Astrocyte (in vitro differentiated cells and primary cell): ENCODE data around the gene ALLC. TPM values are rescaled to one million over a fixed set of nuclear protein-coding genes. Genes with fewer than 3 reads are reported as not detected.
A peak's percentile ranks its signal among the peaks of the same experiment; 100 is the strongest.

Experiments
- DNase-seq: peaks from one replicate; pipeline ENCODE4 v3.0.0-alpha.2; 2010; ENCODE audit warnings: low read depth
- FAIRE-seq: peaks from 2 replicates; lab custom pipeline; 2011; peaks lifted over from hg19 to GRCh38; lab: Jason Lieb, UNC
- H2AFZ ChIP-seq: 2 replicates; pipeline ENCODE4 v1.6.0; 2012; ENCODE audit warnings: low read depth, low read length, inconsistent platforms
- H3K27ac ChIP-seq: 2 replicates; pipeline ENCODE4 v1.5.1; 2011; ENCODE audit warnings: low read depth, low read length, inconsistent platforms
- H3K27me3 ChIP-seq: 2 replicates; pipeline ENCODE4 v1.6.0; 2011; ENCODE audit warnings: low read length, inconsistent platforms; ENCODE audit not compliant: insufficient read depth
- H3K36me3 ChIP-seq: 2 replicates; pipeline ENCODE4 v1.5.1; 2011; ENCODE audit warnings: low read length, inconsistent platforms; ENCODE audit not compliant: insufficient read depth
- H3K4me1 ChIP-seq: 2 replicates; pipeline ENCODE4 v1.5.1; 2011; ENCODE audit warnings: low read length, inconsistent platforms; ENCODE audit not compliant: insufficient read depth
- H3K4me2 ChIP-seq: 2 replicates; pipeline ENCODE4 v1.6.0; 2012; ENCODE audit warnings: low read length, inconsistent platforms
- H3K4me3 ChIP-seq: 2 replicates; pipeline ENCODE4 v1.5.1; 2011; ENCODE audit warnings: low read depth, mild to moderate bottlenecking, low read length, inconsistent platforms; ENCODE audit not compliant: insufficient read depth
- H3K79me2 ChIP-seq: 2 replicates; pipeline ENCODE4 v1.6.0; 2012; ENCODE audit warnings: mild to moderate bottlenecking, low read length, inconsistent platforms; ENCODE audit not compliant: insufficient read depth
- H3K9ac ChIP-seq: 2 replicates; pipeline ENCODE4 v1.6.0; 2012; ENCODE audit warnings: mild to moderate bottlenecking, low read length, inconsistent platforms
- H3K9me3 ChIP-seq: 2 replicates; pipeline ENCODE4 v1.5.1; 2012; ENCODE audit warnings: low read depth, mild to moderate bottlenecking, low read length, inconsistent platforms; ENCODE audit not compliant: insufficient read depth
- H4K20me1 ChIP-seq: 2 replicates; pipeline ENCODE4 v1.6.0; 2012; ENCODE audit warnings: low read length, inconsistent platforms; ENCODE audit not compliant: insufficient read depth
- H3K27ac Mint-ChIP-seq: one replicate; pipeline ENCODE4 v1.8.0; 2021; ENCODE audit warnings: mild to moderate bottlenecking, mixed read lengths; ENCODE audit not compliant: unreplicated experiment
- H3K27me3 Mint-ChIP-seq: one replicate; pipeline ENCODE4 v1.8.0; 2021; ENCODE audit warnings: low read depth, mixed read lengths; ENCODE audit not compliant: unreplicated experiment
- H3K36me3 Mint-ChIP-seq: one replicate; pipeline ENCODE4 v1.8.0; 2021; ENCODE audit warnings: low read depth, mixed read lengths; ENCODE audit not compliant: unreplicated experiment
- H3K4me1 Mint-ChIP-seq: one replicate; pipeline ENCODE4 v1.8.0; 2021; ENCODE audit warnings: low read depth, mixed read lengths; ENCODE audit not compliant: unreplicated experiment
- H3K4me3 Mint-ChIP-seq: one replicate; pipeline ENCODE4 v1.8.0; 2021; ENCODE audit warnings: mild to moderate bottlenecking, moderate library complexity, mixed read lengths; ENCODE audit not compliant: unreplicated experiment
- H3K9me3 Mint-ChIP-seq: one replicate; pipeline ENCODE4 v1.8.0; 2021; ENCODE audit warnings: mild to moderate bottlenecking, mixed read lengths; ENCODE audit not compliant: unreplicated experiment
- EZH2 ChIP-seq: IDR thresholded peaks from 2 replicates; pipeline ENCODE4 v1.6.1; 2012; ENCODE audit warnings: mild to moderate bottlenecking, low read length, inconsistent platforms; ENCODE audit not compliant: insufficient read depth
- total RNA-seq: library from RNA; stranded (reverse); gene quantifications from 2 replicates; pipeline ENCODE4 v1.2.1, GENCODE V29; 2021
- TF ChIP-seq, protein P1 (sequence below): IDR thresholded peaks from 2 replicates; pipeline ENCODE4 v1.5.1; 2011; ENCODE audit warnings: low read depth, mild to moderate bottlenecking, inconsistent platforms, low read length, moderate library complexity; ENCODE audit not compliant: insufficient read depth

Gene ALLC
- total RNA-seq, 1 donor from 2014 or later: not detected

DNA sequence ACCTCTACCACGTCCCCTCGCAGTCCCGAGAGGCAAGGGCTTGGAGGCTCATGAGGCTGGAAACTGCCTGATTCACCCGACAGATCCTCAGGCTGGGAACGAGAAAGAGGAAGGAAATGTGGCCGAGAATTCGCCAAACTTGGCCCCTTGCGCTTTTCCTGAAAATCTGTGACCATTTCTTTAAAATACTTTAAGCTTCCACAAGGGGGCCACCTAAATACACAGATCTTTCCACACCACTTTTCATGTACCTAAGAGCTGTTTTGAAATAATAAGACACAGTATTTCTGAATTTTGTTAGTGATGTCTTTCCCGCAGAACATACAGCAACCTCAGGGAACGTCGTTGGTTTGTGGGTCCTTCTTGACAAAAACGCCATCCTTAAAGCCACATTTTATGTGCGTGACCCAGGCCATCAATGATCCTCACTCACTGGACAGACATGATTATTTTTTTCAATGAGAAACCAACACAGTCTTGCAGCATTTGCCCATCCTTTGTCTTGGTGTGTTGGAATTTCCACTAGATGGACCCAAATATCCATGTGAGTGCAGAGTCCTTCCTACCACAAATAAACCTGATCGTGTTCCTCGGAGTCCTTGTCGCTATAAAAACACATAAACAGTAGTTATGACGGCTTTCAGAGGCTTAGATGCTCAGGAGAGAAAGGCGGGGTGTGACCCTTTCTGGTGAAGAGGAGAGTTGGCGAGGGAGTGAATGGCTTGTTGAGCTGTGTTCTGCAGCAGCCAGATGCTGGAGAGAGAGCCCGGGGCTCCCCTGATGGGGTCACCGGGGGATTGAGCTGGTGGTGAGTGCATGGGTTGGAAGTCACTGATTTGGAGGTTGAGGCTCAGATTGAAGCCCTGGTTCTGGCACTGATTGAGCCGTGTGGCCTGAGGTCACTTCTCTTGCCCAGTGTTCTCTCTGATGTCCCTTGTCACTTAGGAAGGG lies 70.4 kb downstream of the ALLC start:
- H3K79me2 ChIP-seq: no peaks in the 10 kb centered on the region
- peak overlapping the region; percentile 70 for H2AFZ ChIP-seq
- no peak for TF ChIP-seq EZH2
- TF ChIP-seq, protein P1, sequence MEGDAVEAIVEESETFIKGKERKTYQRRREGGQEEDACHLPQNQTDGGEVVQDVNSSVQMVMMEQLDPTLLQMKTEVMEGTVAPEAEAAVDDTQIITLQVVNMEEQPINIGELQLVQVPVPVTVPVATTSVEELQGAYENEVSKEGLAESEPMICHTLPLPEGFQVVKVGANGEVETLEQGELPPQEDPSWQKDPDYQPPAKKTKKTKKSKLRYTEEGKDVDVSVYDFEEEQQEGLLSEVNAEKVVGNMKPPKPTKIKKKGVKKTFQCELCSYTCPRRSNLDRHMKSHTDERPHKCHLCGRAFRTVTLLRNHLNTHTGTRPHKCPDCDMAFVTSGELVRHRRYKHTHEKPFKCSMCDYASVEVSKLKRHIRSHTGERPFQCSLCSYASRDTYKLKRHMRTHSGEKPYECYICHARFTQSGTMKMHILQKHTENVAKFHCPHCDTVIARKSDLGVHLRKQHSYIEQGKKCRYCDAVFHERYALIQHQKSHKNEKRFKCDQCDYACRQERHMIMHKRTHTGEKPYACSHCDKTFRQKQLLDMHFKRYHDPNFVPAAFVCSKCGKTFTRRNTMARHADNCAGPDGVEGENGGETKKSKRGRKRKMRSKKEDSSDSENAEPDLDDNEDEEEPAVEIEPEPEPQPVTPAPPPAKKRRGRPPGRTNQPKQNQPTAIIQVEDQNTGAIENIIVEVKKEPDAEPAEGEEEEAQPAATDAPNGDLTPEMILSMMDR: peak; percentile 63
- H3K4me3 ChIP-seq: peak overlapping the region; percentile 21
- H3K4me2 ChIP-seq: peak overlapping the region; percentile 83
- DNase-seq (peak; percentile 16), FAIRE-seq (peak; percentile 34)
- H3K4me1 ChIP-seq: peaks cover 5% of the 10 kb centered on the region
- no peaks in the 10 kb centered on the region for H3K36me3 ChIP-seq
- Mint-ChIP-seq H3K4me1 (no peaks in the 10 kb centered on the region), H3K9me3 (peaks cover 4% of the 10 kb centered on the region), H3K27me3 (peaks cover 22% of the 10 kb centered on the region), H3K27ac (no peak overlapping the region), H3K4me3 (no peak overlapping the region), H3K36me3 (no peaks in the 10 kb centered on the region)
- peaks cover 5% of the 10 kb centered on the region for H3K27me3 ChIP-seq
- no peak overlapping the region for H3K27ac ChIP-seq
- H3K9ac ChIP-seq: peak overlapping the region; percentile 53
- no peaks in the 10 kb centered on the region for H4K20me1 ChIP-seq
- H3K9me3 ChIP-seq: no peaks in the 10 kb centered on the region

DNA sequence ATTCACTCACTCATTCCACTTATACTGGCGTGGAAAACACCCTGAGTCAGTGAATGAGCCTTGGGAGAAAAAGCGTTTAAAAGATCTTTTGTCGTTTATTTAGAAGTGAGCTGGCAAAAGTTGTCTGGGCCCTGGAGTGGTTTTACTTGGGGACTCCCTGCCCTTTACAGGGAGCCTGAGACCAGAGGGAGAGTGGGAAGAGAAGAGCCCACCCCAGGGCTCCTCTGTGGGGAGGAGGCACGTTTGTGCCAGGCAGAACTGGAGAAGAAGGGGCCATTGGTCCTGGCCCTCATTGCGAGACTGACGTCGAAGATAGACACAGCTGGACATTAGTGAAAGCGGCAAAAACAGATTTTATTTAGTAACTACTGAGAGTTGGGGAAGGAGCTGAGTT lies 71.1 kb downstream of the ALLC start:
- peaks cover 5% of the 10 kb centered on the region for H3K4me1 ChIP-seq
- H3K36me3 ChIP-seq: no peaks in the 10 kb centered on the region
- H3K27ac Mint-ChIP-seq: no peak overlapping the region
- H3K79me2 ChIP-seq: no peaks in the 10 kb centered on the region
- TF ChIP-seq, protein P1: no peak
- no peak for TF ChIP-seq EZH2
- FAIRE-seq: no peak
- H3K4me2 ChIP-seq: no peak overlapping the region
- H3K9me3 Mint-ChIP-seq: peaks cover 4% of the 10 kb centered on the region
- H3K36me3 Mint-ChIP-seq: no peaks in the 10 kb centered on the region
- no peak overlapping the region for H3K4me3 Mint-ChIP-seq
- peaks cover 5% of the 10 kb centered on the region for H3K27me3 ChIP-seq
- H3K4me3 ChIP-seq: no peak overlapping the region
- no peak overlapping the region for H3K9ac ChIP-seq
- H3K4me1 Mint-ChIP-seq: no peaks in the 10 kb centered on the region
- DNase-seq: no peak
- H3K27me3 Mint-ChIP-seq: peaks cover 21% of the 10 kb centered on the region
- H3K27ac ChIP-seq: no peak overlapping the region
- no peaks in the 10 kb centered on the region for H3K9me3 ChIP-seq
- no peak overlapping the region for H2AFZ ChIP-seq
- no peaks in the 10 kb centered on the region for H4K20me1 ChIP-seq

DNA sequence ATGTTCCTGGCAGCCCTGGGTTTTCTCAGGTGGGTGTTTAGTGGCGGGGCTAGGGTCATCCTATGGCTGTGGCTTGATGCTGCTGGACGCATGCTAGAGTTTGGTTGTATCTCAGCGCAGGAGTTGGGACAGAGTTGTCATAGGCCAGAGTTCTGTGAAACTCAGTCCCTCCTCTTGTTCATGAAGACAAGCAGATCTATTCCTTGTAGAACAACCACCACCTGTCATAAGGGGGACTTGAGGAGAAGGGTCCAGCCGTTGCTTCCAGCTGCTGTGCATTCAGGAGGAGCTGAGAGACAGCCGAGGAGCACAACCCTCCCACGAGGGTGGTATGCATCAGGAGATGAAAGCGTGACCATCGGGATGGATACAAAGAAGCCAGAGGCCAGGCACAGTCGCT lies 71.8 kb downstream of the ALLC start:
- Mint-ChIP-seq H3K4me1 (no peaks in the 10 kb centered on the region), H3K36me3 (no peaks in the 10 kb centered on the region), H3K27me3 (peaks cover 23% of the 10 kb centered on the region), H3K27ac (no peak overlapping the region), H3K4me3 (no peak overlapping the region), H3K9me3 (peaks cover 4% of the 10 kb centered on the region)
- Histone ChIP-seq H2AFZ (no peak overlapping the region), H3K79me2 (no peaks in the 10 kb centered on the region), H3K27ac (no peak overlapping the region), H3K9me3 (no peaks in the 10 kb centered on the region), H4K20me1 (no peaks in the 10 kb centered on the region), H3K4me2 (no peak overlapping the region), H3K27me3 (peaks cover 5% of the 10 kb centered on the region), H3K4me3 (no peak overlapping the region), H3K4me1 (peaks cover 5% of the 10 kb centered on the region), H3K36me3 (no peaks in the 10 kb centered on the region), H3K9ac (no peak overlapping the region)
- FAIRE-seq: no peak
- TF ChIP-seq EZH2: no peak
- TF ChIP-seq, protein P1: no peak
- DNase-seq: no peak
